Epidermal melanocyte (primary cell): ENCODE measurements around the gene SCAMP3.
"Not testable (repeated sequence)": the region's sequence is repeated elsewhere in the genome, so short reads cannot be mapped to it uniquely, and the experiment has no call there.

Source experiments
- DNase-seq: peaks from one replicate; pipeline ENCODE4 v3.0.0; 2011; ENCODE audit warnings: low spot score; ENCODE audit not compliant: insufficient read length

SCAMP3 gene

GRCh38 chr1:155261852-155262673 is at the start of gene SCAMP3:
SCAMP3 (minus strand) TSS chr1:155262360; CDS start chr1:155262151, 209 bp downstream.
- DNase-seq, result peak; percentile 100

GRCh38 chr1:155309423-155310021 is 47.4 kb upstream of the SCAMP3 start:
- DNase-seq, result no peak

GRCh38 chr1:155308493-155309422 is 46.6 kb upstream of the SCAMP3 start, which contains the start of gene FDPS:
FDPS (plus strand) TSS chr1:155308866; CDS start chr1:155309790, 924 bp downstream.
- DNase-seq, result peak; percentile 99

- DNase-seq, result no peak
These were observed 45.1 kb upstream of the SCAMP3 start for GRCh38 chr1:155307247-155307740.

GRCh38 chr1:155305881-155306391 is 43.8 kb upstream of the SCAMP3 start:
- DNase-seq, result no peak

- DNase-seq, result no peak
These were observed 42.5 kb upstream of the SCAMP3 start for GRCh38 chr1:155304558-155305063.

- DNase-seq, result no peak
These were observed 39.2 kb upstream of the SCAMP3 start, which contains the start of gene PKLR for GRCh38 chr1:155301342-155301841. PKLR (minus strand) TSS chr1:155301438; CDS start chr1:155301395, 43 bp downstream.

GRCh38 chr1:155300553-155301329 is 38.6 kb upstream of the SCAMP3 start:
- DNase-seq, result no peak

GRCh38 chr1:155300024-155300423 is 37.9 kb upstream of the SCAMP3 start:
- no peak for DNase-seq

GRCh38 chr1:155297384-155297783 is 35.2 kb upstream of the SCAMP3 start:
- no peak for DNase-seq

GRCh38 chr1:155296661-155297060 is 34.5 kb upstream of the SCAMP3 start:
- DNase-seq, result no peak

- no peak for DNase-seq
These were observed 33.7 kb upstream of the SCAMP3 start for GRCh38 chr1:155295942-155296267.

- no peak for DNase-seq
These were observed 33.2 kb upstream of the SCAMP3 start for GRCh38 chr1:155295183-155295941.

GRCh38 chr1:155294520-155295182 is 32.5 kb upstream of the SCAMP3 start:
- DNase-seq, result no peak

- DNase-seq, result no peak
These were observed 31.1 kb upstream of the SCAMP3 start for GRCh38 chr1:155293086-155293749.

- DNase-seq, result not testable (repeated sequence)
These were observed 28.8 kb upstream of the SCAMP3 start for GRCh38 chr1:155291006-155291405.

GRCh38 chr1:155287987-155288543 is 25.9 kb upstream of the SCAMP3 start:
- no peak for DNase-seq

- DNase-seq, result no peak
These were observed 24.4 kb upstream of the SCAMP3 start for GRCh38 chr1:155286544-155286943.
